Immature natural killer cell (primary cell): Measurements from ENCODE around the gene BBX. TPM values are rescaled to one million over a fixed set of nuclear protein-coding genes. Genes with fewer than 3 reads are reported as not detected.

Experiments used
- DNase-seq, 3 donors: peaks; one replicate each; pipeline ENCODE4 v3.0.0; 2022; ENCODE audit warnings: mixed read lengths in 1 of 3
- H3K27ac Mint-ChIP-seq, 6 donors: one replicate each; pipeline ENCODE4 v1.8.0; 2020; ENCODE audit warnings: mixed read lengths in 6 of 6, mild to moderate bottlenecking in 5 of 6, inconsistent platforms in 4 of 6, moderate library complexity in 3 of 6
- H3K27me3 Mint-ChIP-seq, 3 donors: one replicate each; pipeline ENCODE4 v1.8.0; 2020 to 2021; ENCODE audit warnings: low read depth in 3 of 3, mild to moderate bottlenecking in 3 of 3, mixed read lengths in 3 of 3, moderate library complexity in 3 of 3, inconsistent platforms in 1 of 3
- H3K36me3 Mint-ChIP-seq, 3 donors: one replicate each; pipeline ENCODE4 v1.8.0; 2020; ENCODE audit warnings: mixed read lengths in 3 of 3, inconsistent platforms in 2 of 3, mild to moderate bottlenecking in 2 of 3
- H3K4me1 Mint-ChIP-seq, 2 donors: one replicate each; pipeline ENCODE4 v1.8.0; 2020; ENCODE audit warnings: inconsistent platforms in 2 of 2, mild to moderate bottlenecking in 2 of 2, mixed read lengths in 2 of 2, moderate library complexity in 1 of 2
- H3K4me3 Mint-ChIP-seq, 5 donors: one replicate each; pipeline ENCODE4 v1.8.0; 2020; ENCODE audit warnings: mild to moderate bottlenecking in 5 of 5, mixed read lengths in 5 of 5, inconsistent platforms in 3 of 5, moderate library complexity in 3 of 5
- H3K9me3 Mint-ChIP-seq, 6 donors: one replicate each; pipeline ENCODE4 v1.8.0; 2020; ENCODE audit warnings: mild to moderate bottlenecking in 6 of 6, mixed read lengths in 6 of 6, inconsistent platforms in 4 of 6, moderate library complexity in 3 of 6
- polyA plus RNA-seq, 3 donors: library from polyadenylated mRNA; unstranded; fragments of 300-500 nt; fragmentation: Illumina TruSeq; gene quantifications; one replicate each; pipeline ENCODE4 v1.2.3, GENCODE V29; 2021

BBX gene
- polyA plus RNA-seq, 3 donors from 2014 or later = 54.5 to 104 (median 56.4) TPM

DNA sequence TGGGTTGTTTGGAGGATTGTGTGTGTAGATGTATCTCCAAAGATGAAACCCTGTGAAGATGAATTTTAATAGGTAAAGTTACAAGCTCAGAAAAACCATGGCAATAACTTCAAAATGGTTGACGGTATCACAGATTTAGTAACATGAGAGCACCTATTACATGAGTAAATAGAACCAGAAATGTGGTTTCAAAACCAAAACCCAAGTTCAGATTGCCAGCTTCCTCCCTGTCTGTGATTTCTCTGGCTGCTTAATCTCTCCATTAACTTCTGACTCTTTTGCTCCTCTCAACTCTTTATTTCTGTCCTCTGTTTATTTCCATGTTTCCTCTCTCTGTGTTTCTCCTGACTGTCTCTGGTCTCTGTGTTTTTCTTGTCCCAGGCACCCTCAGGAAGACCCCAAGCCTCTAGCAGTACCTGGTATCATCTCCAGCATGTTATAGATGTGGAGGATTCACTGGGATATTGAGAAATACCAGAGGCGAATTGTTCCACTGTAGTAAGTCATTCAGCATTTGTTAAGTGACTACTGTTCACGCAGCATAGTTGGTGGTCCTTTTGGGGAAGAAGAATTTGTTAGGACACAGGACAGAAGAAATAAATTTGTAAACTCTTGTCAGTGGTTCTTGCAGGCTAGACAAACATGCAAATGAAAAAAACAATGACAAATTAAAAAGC is 138.8 kb downstream of the BBX start:
- DNase-seq = no peak
- Mint-ChIP-seq H3K4me3 (no peak overlapping the region), H3K9me3 (no peaks in the 10 kb centered on the region), H3K27me3 (no peaks in the 10 kb centered on the region), H3K27ac (peak overlapping the region in 2 of 6 donors; percentile 57 to 58), H3K4me1 (peaks cover 15 to 22% of the 10 kb centered on the region in 2 donors), H3K36me3 (no peaks in the 10 kb centered on the region)

DNA sequence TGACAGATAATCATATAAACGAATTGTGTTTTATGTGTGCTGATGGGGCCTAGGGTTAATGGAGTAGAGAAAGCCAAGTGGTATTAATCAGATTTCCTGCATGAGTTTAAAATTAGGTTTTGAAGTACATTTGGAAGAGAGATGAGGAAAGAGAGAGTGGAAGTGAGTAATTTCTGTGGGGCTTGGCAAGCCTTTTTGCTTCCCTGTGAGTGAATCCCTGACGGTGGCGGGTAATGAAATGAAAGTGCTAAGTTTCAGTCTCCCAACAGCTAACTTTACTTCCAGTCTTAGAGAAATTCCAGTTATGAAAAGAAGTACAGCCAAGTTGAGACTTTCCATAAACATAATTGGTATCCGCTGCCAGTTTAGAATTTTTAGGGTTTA is 139.4 kb downstream of the BBX start:
- no peaks in the 10 kb centered on the region for H3K36me3 Mint-ChIP-seq
- H3K27me3 Mint-ChIP-seq = no peaks in the 10 kb centered on the region
- no peak overlapping the region for H3K27ac Mint-ChIP-seq
- peaks cover 17 to 22% of the 10 kb centered on the region in 2 donors for H3K4me1 Mint-ChIP-seq
- H3K4me3 Mint-ChIP-seq = no peak overlapping the region
- H3K9me3 Mint-ChIP-seq = no peaks in the 10 kb centered on the region
- DNase-seq = no peak

DNA sequence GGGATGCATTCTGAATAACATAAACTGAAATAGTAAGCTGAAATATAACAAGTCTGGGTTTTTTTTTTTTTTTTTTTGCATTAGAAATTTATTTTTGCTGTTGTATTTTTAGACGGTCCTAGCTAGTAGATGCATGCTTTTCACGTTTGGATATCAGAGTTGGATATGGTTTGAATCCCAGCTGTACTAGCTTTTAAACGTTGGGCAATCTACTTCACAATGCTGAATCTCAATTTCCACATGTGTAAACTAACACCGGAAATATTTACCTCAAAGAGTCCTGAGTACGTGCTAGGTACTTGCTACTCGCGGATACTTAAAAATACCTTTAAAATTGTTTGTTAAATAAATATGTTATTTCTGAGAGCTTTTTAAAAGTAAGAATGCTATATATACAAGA is 139.8 kb downstream of the BBX start:
- no peak for DNase-seq
- Mint-ChIP-seq H3K27ac (no peak overlapping the region), H3K4me3 (no peak overlapping the region), H3K36me3 (no peaks in the 10 kb centered on the region), H3K27me3 (no peaks in the 10 kb centered on the region), H3K4me1 (peaks cover 17 to 22% of the 10 kb centered on the region in 2 donors), H3K9me3 (no peaks in the 10 kb centered on the region)

DNA sequence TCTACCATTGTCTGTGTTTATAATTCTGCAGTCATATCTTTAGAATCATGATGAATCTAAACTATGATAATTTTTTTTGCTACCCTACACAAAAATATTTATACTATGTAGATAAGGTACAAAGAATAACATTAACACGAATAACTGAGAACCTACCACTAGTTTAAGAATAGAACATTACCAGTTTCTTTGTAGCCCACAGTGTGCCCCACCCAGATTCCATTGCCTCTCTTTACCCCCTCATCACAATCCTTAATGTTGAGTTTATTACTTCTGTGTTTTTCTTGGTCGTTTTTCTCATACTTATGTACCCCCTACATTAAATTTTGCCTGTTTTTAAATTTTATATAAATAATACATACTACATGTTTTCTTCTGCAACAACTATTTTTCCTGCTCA is 140.5 kb downstream of the BBX start:
- Mint-ChIP-seq H3K4me1 (peaks cover 17 to 26% of the 10 kb centered on the region in 2 donors), H3K27ac (no peak overlapping the region), H3K27me3 (no peaks in the 10 kb centered on the region), H3K9me3 (no peaks in the 10 kb centered on the region), H3K36me3 (no peaks in the 10 kb centered on the region), H3K4me3 (no peak overlapping the region)
- DNase-seq = no peak

DNA sequence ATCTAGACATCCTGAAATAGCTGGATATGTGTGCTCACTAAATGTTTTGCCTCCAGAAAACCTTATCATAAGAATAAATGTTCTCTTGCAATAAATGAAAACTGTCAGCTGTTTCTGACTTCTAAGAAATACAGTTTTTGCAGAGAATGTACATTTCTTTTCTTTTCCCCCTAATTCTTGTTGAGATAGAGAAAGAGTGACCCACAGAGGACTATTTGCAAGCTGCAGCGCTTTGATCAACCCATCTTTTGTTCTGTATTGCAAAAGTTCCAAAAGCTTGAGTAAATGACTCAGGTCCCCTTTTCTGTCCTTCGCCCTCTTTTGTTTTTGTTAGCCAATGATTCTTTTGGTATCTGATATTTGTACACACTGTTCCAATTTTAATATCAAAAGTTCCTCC is 141.9 kb downstream of the BBX start:
- H3K36me3 Mint-ChIP-seq = no peaks in the 10 kb centered on the region
- no peaks in the 10 kb centered on the region for H3K9me3 Mint-ChIP-seq
- no peak overlapping the region for H3K27ac Mint-ChIP-seq
- no peak overlapping the region for H3K4me3 Mint-ChIP-seq
- no peak for DNase-seq
- H3K4me1 Mint-ChIP-seq = peaks cover 17 to 27% of the 10 kb centered on the region in 2 donors
- no peaks in the 10 kb centered on the region for H3K27me3 Mint-ChIP-seq

DNA sequence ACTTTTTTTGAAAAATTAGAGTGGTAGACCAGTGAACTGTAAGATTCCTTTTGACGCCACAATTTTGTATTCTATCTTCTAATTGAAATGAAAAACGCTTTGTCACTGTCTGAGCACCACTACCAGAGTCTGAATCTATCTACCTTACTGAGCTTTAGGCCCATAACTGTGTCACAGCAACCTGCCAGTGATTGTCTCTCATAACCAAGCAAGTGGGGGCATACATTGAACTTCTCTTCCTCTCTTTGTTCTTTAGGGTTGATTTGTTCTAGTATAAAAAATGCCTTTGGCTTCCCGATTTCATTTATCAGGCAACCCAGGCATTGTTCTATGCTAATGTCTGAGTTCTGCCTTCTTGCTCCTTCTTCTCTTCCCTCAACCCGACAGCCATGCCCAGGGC is 142.6 kb downstream of the BBX start:
- H3K27me3 Mint-ChIP-seq = no peaks in the 10 kb centered on the region
- no peak overlapping the region for H3K4me3 Mint-ChIP-seq
- H3K4me1 Mint-ChIP-seq = peaks cover 17 to 27% of the 10 kb centered on the region in 2 donors
- H3K36me3 Mint-ChIP-seq = no peaks in the 10 kb centered on the region
- DNase-seq = no peak
- no peaks in the 10 kb centered on the region for H3K9me3 Mint-ChIP-seq
- no peak overlapping the region for H3K27ac Mint-ChIP-seq

DNA sequence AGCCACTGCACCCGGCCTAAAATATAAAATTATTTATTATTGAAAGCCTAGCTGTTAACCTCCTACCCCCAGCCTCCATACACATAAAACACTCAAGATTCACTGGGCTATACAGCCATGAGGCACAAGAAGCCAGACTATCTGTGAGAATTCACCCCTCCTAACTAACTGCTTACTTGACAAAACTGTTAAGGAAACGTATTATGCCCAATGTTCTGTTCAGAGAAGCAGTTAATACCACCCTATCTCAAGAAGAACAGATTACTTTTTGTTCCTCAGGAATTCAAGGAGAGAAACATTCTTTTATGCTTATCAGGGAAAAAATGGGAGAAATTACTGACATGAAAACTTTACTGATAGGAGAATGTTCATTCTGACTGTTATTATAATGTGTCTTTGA is 144.1 kb downstream of the BBX start:
- Mint-ChIP-seq H3K36me3 (no peaks in the 10 kb centered on the region), H3K9me3 (no peaks in the 10 kb centered on the region), H3K27ac (no peak overlapping the region), H3K4me1 (peaks cover 7 to 17% of the 10 kb centered on the region in 2 donors), H3K27me3 (no peaks in the 10 kb centered on the region), H3K4me3 (no peak overlapping the region)
- no peak for DNase-seq

DNA sequence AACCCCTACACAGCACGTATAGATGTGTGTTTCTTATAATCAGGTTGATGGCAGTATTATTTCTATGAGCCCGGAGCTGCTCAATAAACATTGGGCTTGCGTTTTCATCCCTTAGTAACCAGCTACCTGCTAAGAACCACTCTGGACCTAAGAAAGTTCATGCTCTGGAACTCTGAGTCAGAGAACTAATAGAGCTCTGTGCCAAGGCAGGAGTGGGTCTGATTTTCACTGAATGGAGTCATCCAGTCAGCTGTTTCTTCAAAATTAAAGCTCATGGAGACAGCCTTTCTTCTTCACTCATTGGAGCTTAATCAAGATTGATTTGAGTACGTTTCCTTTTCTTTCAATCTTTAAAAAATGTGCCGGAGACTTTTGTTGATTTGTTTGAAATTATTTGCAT is 145.7 kb downstream of the BBX start:
- DNase-seq = no peak
- Mint-ChIP-seq H3K4me1 (peaks cover 3 to 11% of the 10 kb centered on the region in 2 donors), H3K27ac (peak overlapping the region in 1 of 6 donors; percentile 21), H3K27me3 (no peaks in the 10 kb centered on the region), H3K4me3 (no peak overlapping the region), H3K36me3 (no peaks in the 10 kb centered on the region), H3K9me3 (no peaks in the 10 kb centered on the region)

DNA sequence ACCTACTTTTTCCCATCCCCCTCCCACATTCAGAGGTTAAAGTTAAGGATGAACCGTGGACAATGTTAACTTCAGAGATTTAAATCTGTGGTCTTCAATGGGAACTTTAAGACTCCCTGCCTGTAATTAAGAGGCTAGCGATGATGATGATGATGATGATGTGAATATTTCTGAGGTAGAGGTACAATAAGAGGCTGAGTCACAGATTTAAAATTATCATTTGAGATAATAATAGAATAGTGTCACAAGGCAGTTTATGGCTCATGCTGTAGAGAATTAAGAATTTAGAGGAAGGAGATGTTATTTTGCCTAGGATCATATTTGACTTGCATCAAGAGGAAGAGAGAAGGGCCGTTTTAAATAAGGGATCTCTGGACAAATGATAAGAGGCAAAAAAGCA is 146.2 kb downstream of the BBX start:
- no peak for DNase-seq
- Mint-ChIP-seq H3K4me1 (peaks cover 3 to 11% of the 10 kb centered on the region in 2 donors), H3K27me3 (no peaks in the 10 kb centered on the region), H3K27ac (no peak overlapping the region), H3K4me3 (no peak overlapping the region), H3K9me3 (no peaks in the 10 kb centered on the region), H3K36me3 (no peaks in the 10 kb centered on the region)

DNA sequence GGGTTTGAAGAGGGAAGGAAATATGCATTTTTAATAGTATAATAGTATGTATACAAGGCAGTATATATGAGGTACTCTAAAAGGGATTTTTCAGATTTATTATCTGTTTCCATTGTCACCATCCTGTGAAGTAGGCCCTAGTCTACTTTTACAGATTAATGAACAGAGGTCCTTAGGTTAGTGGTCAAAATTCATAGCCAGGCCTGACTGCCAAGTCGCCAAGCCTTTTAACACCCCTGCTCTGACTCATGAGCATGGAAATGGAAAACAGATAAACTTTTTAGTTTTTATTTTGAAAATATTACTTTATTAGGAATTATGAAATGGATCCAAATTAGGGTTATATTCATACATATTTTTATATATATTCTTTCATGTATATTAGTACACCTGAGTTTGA is 146.9 kb downstream of the BBX start:
- H3K36me3 Mint-ChIP-seq = no peaks in the 10 kb centered on the region
- H3K9me3 Mint-ChIP-seq = no peaks in the 10 kb centered on the region
- no peak overlapping the region for H3K4me3 Mint-ChIP-seq
- H3K27ac Mint-ChIP-seq = no peak overlapping the region
- H3K27me3 Mint-ChIP-seq = no peaks in the 10 kb centered on the region
- peaks cover 5 to 15% of the 10 kb centered on the region in 2 donors for H3K4me1 Mint-ChIP-seq
- DNase-seq = no peak

DNA sequence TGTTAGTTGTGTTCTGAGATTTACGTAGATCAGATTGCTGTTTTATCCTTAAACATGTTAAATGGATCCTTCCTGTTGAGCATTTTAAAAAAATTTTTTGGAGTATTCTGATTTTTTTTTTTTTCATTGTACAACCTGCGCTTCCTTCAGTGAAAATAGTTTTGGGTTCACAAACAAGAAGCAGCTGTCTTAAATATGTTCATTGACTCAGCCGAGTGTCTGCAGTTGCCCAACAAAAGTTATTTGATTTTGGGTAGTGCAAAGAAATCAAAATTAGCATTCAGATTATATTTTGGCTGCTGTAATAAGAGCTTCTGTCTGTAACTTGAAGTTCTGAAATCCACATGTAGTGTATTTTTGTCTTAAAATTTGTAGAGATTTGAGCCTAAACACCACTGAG is 148.2 kb downstream of the BBX start:
- no peak overlapping the region for H3K27ac Mint-ChIP-seq
- H3K36me3 Mint-ChIP-seq = no peaks in the 10 kb centered on the region
- peaks cover 16 to 24% of the 10 kb centered on the region in 2 donors for H3K4me1 Mint-ChIP-seq
- no peaks in the 10 kb centered on the region for H3K27me3 Mint-ChIP-seq
- H3K4me3 Mint-ChIP-seq = no peak overlapping the region
- no peak for DNase-seq
- no peaks in the 10 kb centered on the region for H3K9me3 Mint-ChIP-seq

DNA sequence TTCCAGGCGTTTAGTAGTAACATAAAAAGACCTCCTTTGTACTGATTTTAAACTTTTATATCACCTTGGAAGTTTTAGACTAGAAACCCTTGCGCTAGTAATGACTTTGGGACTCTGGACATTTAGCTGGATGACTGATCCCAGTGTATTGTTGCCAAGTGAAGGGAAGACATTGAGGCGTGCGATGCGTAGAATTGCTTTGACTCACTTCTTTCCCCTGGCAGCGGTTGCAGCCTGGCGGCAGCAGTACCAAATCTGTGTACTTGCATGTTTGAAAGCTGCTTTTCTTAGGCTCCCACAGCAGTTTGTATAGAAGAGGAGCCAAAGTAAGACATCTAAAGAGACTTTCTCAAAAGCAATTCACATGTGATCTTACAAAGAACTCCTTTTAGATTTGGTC is 151.6 kb downstream of the BBX start:
- no peak overlapping the region for H3K4me3 Mint-ChIP-seq
- H3K9me3 Mint-ChIP-seq = no peaks in the 10 kb centered on the region
- H3K27me3 Mint-ChIP-seq = no peaks in the 10 kb centered on the region
- H3K4me1 Mint-ChIP-seq = peaks cover 17 to 26% of the 10 kb centered on the region in 2 donors
- H3K36me3 Mint-ChIP-seq = no peaks in the 10 kb centered on the region
- DNase-seq = no peak
- H3K27ac Mint-ChIP-seq = peak overlapping the region in 1 of 6 donors; percentile 6

DNA sequence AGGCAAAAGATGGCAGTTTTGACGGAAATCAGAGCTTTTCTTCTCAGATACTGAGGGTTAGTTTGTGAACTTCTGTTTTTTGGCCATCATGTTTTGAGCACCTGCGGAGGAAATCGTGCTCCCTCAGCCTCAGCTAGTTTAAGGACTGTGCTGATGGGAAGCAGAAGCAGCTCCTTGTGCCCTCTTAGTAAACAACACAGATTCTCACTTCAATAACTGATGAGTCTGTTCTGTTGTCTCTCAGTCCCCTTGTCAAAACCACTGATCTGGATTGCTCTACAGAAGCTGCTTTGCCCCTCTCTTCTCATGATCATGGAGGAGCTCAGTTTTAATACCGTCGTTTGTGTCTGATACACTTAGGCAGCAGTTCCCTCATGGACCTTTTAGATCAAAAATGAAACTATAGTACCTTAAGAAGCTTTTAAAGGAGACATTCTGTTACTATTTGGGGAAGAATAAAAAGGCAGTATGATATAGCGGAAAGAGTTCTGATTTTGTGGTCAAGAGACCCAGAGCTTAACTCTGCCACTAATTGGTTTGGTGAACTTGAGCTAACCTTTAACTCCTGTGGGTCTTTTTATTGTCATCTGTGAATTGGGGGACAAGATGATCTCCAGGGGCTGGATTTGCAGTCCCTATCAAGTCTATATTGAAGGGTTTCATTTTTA is 152.6 kb downstream of the BBX start:
- Mint-ChIP-seq H3K9me3 (no peaks in the 10 kb centered on the region), H3K4me1 (peaks cover 17 to 31% of the 10 kb centered on the region in 2 donors), H3K36me3 (no peaks in the 10 kb centered on the region), H3K27me3 (no peaks in the 10 kb centered on the region), H3K4me3 (peak overlapping the region in 2 of 5 donors; percentile 12 to 45), H3K27ac (peak overlapping the region in 3 of 6 donors; percentile 14 to 63 (median 22))
- DNase-seq = no peak

DNA sequence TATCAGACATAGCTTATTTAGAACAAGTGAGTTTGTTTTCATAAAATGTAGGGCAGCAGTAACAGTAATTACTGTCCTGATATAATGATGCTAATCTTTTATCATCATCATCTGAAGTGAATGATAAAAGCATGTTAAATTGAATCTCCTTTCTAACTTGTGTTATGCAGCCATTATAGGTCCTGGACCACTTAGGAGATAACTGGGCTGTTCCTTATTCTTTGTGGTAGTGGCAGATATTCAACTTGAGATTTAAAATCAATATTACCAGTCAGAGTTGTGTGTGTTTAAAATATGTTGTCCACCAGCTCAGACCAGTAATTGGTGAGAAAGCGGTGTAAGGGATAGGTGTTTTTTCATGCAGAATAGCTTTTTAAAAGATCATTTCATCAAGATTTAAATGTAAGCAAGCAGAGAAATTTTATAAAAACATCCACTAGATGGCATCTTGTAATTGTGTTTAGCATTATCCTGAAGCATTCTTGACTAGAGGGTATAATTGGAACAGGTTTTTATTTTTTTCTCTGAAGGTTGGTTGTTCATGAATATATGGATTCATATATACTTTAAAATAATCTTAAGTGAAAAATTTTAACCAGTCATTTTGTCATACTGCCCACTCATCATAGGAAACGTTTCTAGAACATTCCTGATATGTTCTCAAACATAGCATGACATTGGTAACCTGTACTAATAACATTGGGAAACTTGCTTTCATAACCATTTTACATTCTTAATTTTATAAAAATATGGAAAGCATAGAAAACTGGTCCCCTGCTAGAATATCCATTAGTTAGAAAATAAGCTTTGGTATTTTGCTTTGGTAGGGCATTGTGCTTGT is 153.9 kb downstream of the BBX start:
- Mint-ChIP-seq H3K4me3 (no peak overlapping the region), H3K9me3 (no peaks in the 10 kb centered on the region), H3K36me3 (no peaks in the 10 kb centered on the region), H3K27me3 (no peaks in the 10 kb centered on the region), H3K4me1 (peaks cover 17 to 31% of the 10 kb centered on the region in 2 donors), H3K27ac (peak overlapping the region in 1 of 6 donors; percentile 58)
- DNase-seq = peak in 1 of 3 donors; percentile 11
